ENCODE results near the gene LIME1.

DNA sequence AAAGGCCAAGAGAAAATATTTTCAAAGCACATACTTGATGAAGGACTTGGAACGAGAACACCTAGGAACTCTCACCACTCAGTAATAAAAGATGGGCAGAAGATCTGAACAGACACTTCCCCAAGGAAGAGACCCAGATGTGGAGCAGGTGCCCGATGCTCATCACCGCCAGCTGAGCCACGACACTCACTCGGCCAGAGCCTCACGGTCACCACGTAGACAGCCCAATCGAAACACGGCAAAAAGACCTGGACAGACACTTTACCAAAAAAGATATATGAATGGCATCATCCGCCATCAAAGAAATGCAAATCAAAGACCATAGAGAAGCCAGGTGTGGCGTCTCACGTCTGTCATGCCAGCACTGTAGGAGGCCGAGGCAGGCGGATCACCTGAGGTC lies 44.7 kb downstream of the LIME1 start:
- TF ChIP-seq, protein P1, sequence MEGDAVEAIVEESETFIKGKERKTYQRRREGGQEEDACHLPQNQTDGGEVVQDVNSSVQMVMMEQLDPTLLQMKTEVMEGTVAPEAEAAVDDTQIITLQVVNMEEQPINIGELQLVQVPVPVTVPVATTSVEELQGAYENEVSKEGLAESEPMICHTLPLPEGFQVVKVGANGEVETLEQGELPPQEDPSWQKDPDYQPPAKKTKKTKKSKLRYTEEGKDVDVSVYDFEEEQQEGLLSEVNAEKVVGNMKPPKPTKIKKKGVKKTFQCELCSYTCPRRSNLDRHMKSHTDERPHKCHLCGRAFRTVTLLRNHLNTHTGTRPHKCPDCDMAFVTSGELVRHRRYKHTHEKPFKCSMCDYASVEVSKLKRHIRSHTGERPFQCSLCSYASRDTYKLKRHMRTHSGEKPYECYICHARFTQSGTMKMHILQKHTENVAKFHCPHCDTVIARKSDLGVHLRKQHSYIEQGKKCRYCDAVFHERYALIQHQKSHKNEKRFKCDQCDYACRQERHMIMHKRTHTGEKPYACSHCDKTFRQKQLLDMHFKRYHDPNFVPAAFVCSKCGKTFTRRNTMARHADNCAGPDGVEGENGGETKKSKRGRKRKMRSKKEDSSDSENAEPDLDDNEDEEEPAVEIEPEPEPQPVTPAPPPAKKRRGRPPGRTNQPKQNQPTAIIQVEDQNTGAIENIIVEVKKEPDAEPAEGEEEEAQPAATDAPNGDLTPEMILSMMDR (IDR thresholded peaks at IDR 0.05) = no peak
- no peak for TF ChIP-seq ZFX (IDR thresholded peaks at IDR 0.05; ENCODE audit: borderline replicate concordance)
